ENCODE measurements around the gene SLC6A3. TPM values are rescaled to one million over a fixed set of nuclear protein-coding genes. Genes with fewer than 3 reads are reported as not detected.

Gene SLC6A3
- total and polyA plus RNA-seq, 9 of the 15 experiments (the other 6 are each of a cell fraction or from before 2014, with no cell fraction given), result not detected

- Histone ChIP-seq H3K4me2 (ENCODE audit: insufficient read depth, low read length) (no peak overlapping the region), H4K20me1 (replicated peaks; ENCODE audit: control insufficient read depth, insufficient read depth, low read length) (peaks cover 20% of the 10 kb centered on the region; the same call in 1 of the 2 replicates), H3K9me3 (replicated peaks; ENCODE audit: control insufficient read depth, insufficient read depth, low read depth, low read length) (no peaks in the 10 kb centered on the region), H3K9me1 (ENCODE audit: control insufficient read depth, insufficient read depth, low read length) (peaks cover 2% of the 10 kb centered on the region), H3K9ac (ENCODE audit: insufficient read depth in 1 of 2, low read depth in 2 of 2, low read length in 2 of 2) (no peak overlapping the region), H3K4me1 (replicated peaks in 1 of 2; ENCODE audit: control insufficient read depth in 2 of 2, insufficient read depth in 2 of 2, low read length in 2 of 2) (peaks cover 0 to 19% of the 10 kb centered on the region in 2 experiments; a peak in 1 of 5 replicates), H3K27ac (ENCODE audit: extremely low read depth, low read depth, low read length) (no peak overlapping the region), H2AFZ (ENCODE audit: low read depth, low read length) (no peak overlapping the region), H3K4me3 (no peak overlapping the region), H3K79me2 (ENCODE audit: control insufficient read depth, insufficient read depth, low read length) (no peaks in the 10 kb centered on the region), H3K36me3 (ENCODE audit: control insufficient read depth, insufficient read depth, low read length) (peaks cover 7% of the 10 kb centered on the region; the same call in 2 of the 3 replicates), H3K27me3 (ENCODE audit: control insufficient read depth in 2 of 2, insufficient read depth in 2 of 2, low read length in 2 of 2) (no peaks in the 10 kb centered on the region)
- 64% methylated on average over 16 of the region's 16 CpGs for WGBS (ENCODE audit: insufficient coverage, low coverage, missing lambda C conversion rate)
- intact Hi-C loops (cut with micrococcal nuclease) (no loop called here), in situ Hi-C loops (cut with MboI) (no loop called here)
- DNase-seq (ENCODE audit: extremely low read depth in 1 of 4, low spot score in 3 of 4), result no peak
- no peak for FAIRE-seq
- no TSS peak for BruUV-seq (replicated peaks)
- no peak for ATAC-seq
- TF ChIP-seq ZNF263 (CRISPR knock-in tag; IDR thresholded peaks at IDR 0.05; ENCODE audit: borderline replicate concordance) (peak; percentile 78), HMBOX1 (IDR thresholded peaks at IDR 0.05) (no peak), ZNF561 (CRISPR knock-in tag; conservative IDR thresholded peaks at IDR 0.05) (no peak), TARDBP (IDR thresholded peaks at IDR 0.05) (no peak)
- ChIA-PET CTCF (ENCODE audit: low intra/inter-chr PET ratio) (no interaction called here), POLR2A (interaction anchor here (0.6 kb wide), 1 partner anchor 300 kb away, joined by 3 read pairs; no protein-coding TSS in a partner anchor)
Observed at GRCh38 chr5:1477341-1477740, 32.1 kb upstream of the SLC6A3 start.

GRCh38 chr5:1476967-1477310, 31.7 kb upstream of the SLC6A3 start:
- peaks cover 7% of the 10 kb centered on the region; the same call in 2 of the 3 replicates for H3K36me3 ChIP-seq (ENCODE audit: control insufficient read depth, insufficient read depth, low read length)
- CTCF ChIA-PET (ENCODE audit: low intra/inter-chr PET ratio), result no interaction called here
- no peak for FAIRE-seq
- no peaks in the 10 kb centered on the region for H3K9me3 ChIP-seq (replicated peaks; ENCODE audit: control insufficient read depth, insufficient read depth, low read depth, low read length)
- intact Hi-C loops (cut with micrococcal nuclease), result no loop called here
- H3K79me2 ChIP-seq (ENCODE audit: control insufficient read depth, insufficient read depth, low read length), result no peaks in the 10 kb centered on the region
- no TSS peak for BruUV-seq (replicated peaks)
- peaks cover 20% of the 10 kb centered on the region; the same call in 1 of the 2 replicates for H4K20me1 ChIP-seq (replicated peaks; ENCODE audit: control insufficient read depth, insufficient read depth, low read length)
- peaks cover 2% of the 10 kb centered on the region for H3K9me1 ChIP-seq (ENCODE audit: control insufficient read depth, insufficient read depth, low read length)
- DNase-seq (ENCODE audit: extremely low read depth in 1 of 4, low spot score in 3 of 4), result no peak
- POLR2A ChIA-PET, result no interaction called here
- no peak overlapping the region for H3K4me2 ChIP-seq (ENCODE audit: insufficient read depth, low read length)
- WGBS (ENCODE audit: insufficient coverage, low coverage, missing lambda C conversion rate), result 67% methylated on average over 11 of the region's 11 CpGs
- H3K9ac ChIP-seq (ENCODE audit: insufficient read depth in 1 of 2, low read depth in 2 of 2, low read length in 2 of 2), result no peak overlapping the region
- no peak overlapping the region for H2AFZ ChIP-seq (ENCODE audit: low read depth, low read length)
- H3K4me1 ChIP-seq (replicated peaks in 1 of 2; ENCODE audit: control insufficient read depth in 2 of 2, insufficient read depth in 2 of 2, low read length in 2 of 2), result peaks cover 0 to 19% of the 10 kb centered on the region in 2 experiments; a peak in 1 of 5 replicates
- in situ Hi-C loops (cut with MboI), result no loop called here
- H3K27ac ChIP-seq (ENCODE audit: extremely low read depth, low read depth, low read length), result no peak overlapping the region
- ATAC-seq, result no peak
- H3K27me3 ChIP-seq (ENCODE audit: control insufficient read depth in 2 of 2, insufficient read depth in 2 of 2, low read length in 2 of 2), result no peaks in the 10 kb centered on the region
- H3K4me3 ChIP-seq, result no peak overlapping the region
- no peak for TF ChIP-seq ATF7 (IDR thresholded peaks at IDR 0.05)
- TF ChIP-seq BCOR (IDR thresholded peaks at IDR 0.05), result no peak
- no peak for TF ChIP-seq MTA1 (IDR thresholded peaks at IDR 0.05; ENCODE audit: borderline replicate concordance)
- no peak for TF ChIP-seq ZNF354B (CRISPR knock-in tag; IDR thresholded peaks at IDR 0.05)
- no peak for TF ChIP-seq TCFL5 (CRISPR knock-in tag; conservative IDR thresholded peaks at IDR 0.05)
- TF ChIP-seq SP1 (CRISPR knock-in tag; IDR thresholded peaks at IDR 0.05), result no peak
- no peak for TF ChIP-seq NKRF (IDR thresholded peaks at IDR 0.05; ENCODE audit: borderline replicate concordance)
- no peak for TF ChIP-seq HOMEZ (CRISPR knock-in tag; IDR thresholded peaks at IDR 0.05)
- no peak for TF ChIP-seq TAF1 (IDR thresholded peaks at IDR 0.05; ENCODE audit: control insufficient read depth, extremely low read depth, insufficient read depth, low read length, severe bottlenecking)
- no peak for TF ChIP-seq MAFK (IDR thresholded peaks at IDR 0.05; ENCODE audit: low read length)
